Myocyte (in vitro differentiated cells): ENCODE data around the gene PLPP7. TPM values are rescaled to one million over a fixed set of nuclear protein-coding genes. Genes with fewer than 3 reads are reported as not detected.
"Not testable (repeated sequence)": the region's sequence is repeated elsewhere in the genome, so short reads cannot be mapped to it uniquely, and the experiment has no call there.

Source experiments
- DNase-seq: peaks from one replicate; pipeline ENCODE4 v3.0.0-alpha.2; 2012; ENCODE audit warnings: low read depth
- total RNA-seq: library from RNA; depleted of rRNA; stranded (reverse); fragments of >200 nt; gene quantifications from 2 replicates; pipeline ENCODE4 v1.2.3, GENCODE V29; 2014

Gene PLPP7
- total RNA-seq, 1 donor from 2014 or later: 92.3 TPM

GRCh38 chr9:131329241-131329641 lies 39.7 kb downstream of the PLPP7 start:
- DNase-seq: no peak

GRCh38 chr9:131330814-131331600 lies 41.5 kb downstream of the PLPP7 start:
- no peak for DNase-seq

GRCh38 chr9:131331996-131332395 lies 42.5 kb downstream of the PLPP7 start:
- not testable (repeated sequence) for DNase-seq

GRCh38 chr9:131333771-131334628 lies 44.5 kb downstream of the PLPP7 start:
- no peak for DNase-seq

GRCh38 chr9:131334629-131335367 lies 45.3 kb downstream of the PLPP7 start:
- DNase-seq: peak; percentile 89

- no peak for DNase-seq
Measured at GRCh38 chr9:131335368-131335755, 45.8 kb downstream of the PLPP7 start.

- no peak for DNase-seq
Measured at GRCh38 chr9:131337131-131337848, 47.8 kb downstream of the PLPP7 start.

GRCh38 chr9:131339212-131339611 lies 49.7 kb downstream of the PLPP7 start:
- not testable (repeated sequence) for DNase-seq

- not testable (repeated sequence) for DNase-seq
Measured at GRCh38 chr9:131344931-131345535, 55.5 kb downstream of the PLPP7 start.

GRCh38 chr9:131346559-131346958 lies 57.0 kb downstream of the PLPP7 start:
- peak; percentile 88 for DNase-seq

GRCh38 chr9:131347376-131348020 lies 58.0 kb downstream of the PLPP7 start:
- peak; percentile 43 for DNase-seq

GRCh38 chr9:131348631-131349521 lies 59.4 kb downstream of the PLPP7 start:
- DNase-seq: no peak

GRCh38 chr9:131349522-131349880 lies 60.0 kb downstream of the PLPP7 start:
- no peak for DNase-seq

GRCh38 chr9:131349881-131350563 lies 60.5 kb downstream of the PLPP7 start:
- peak; percentile 77 for DNase-seq

GRCh38 chr9:131356479-131356878 lies 67.0 kb downstream of the PLPP7 start:
- not testable (repeated sequence) for DNase-seq

GRCh38 chr9:131358556-131358955 lies 69.0 kb downstream of the PLPP7 start:
- no peak for DNase-seq
